ENCODE data around the gene MGRN1. TPM values are rescaled to one million over a fixed set of nuclear protein-coding genes. Genes with fewer than 3 reads are reported as not detected.

The MGRN1 gene
- total RNA-seq, 4 donors from 2014 or later: 40.3 to 75.6 (median 48.5) TPM

DNA sequence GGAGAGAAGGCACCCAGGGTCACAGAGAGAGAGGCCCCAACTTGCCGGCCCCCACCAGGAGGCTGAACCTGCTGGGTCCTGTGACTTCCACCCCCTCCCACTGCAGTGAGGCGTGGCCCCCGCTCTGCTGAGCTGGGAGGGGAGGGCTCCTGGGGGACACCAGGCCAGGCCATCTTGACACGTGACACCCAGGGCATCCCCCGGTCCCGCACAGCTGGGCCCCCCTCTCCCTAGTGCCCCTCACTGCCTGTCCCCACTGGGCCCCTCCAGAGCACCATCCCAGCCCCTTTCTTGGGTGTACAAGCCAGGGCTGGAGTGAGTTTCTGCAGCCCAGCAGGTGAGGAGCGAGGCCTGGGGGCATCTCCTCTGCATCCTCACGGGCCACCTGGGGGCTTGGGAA lies 22.3 kb upstream of the MGRN1 start:
- no peak for DNase-seq (ENCODE audit: extremely low spot score)
- Histone ChIP-seq H3K27me3 (peaks cover 0 to 5% (median 0%) of the 10 kb centered on the region in 4 donors), H3K4me3 (no peak overlapping the region), H3K9me3 (no peaks in the 10 kb centered on the region), H3K4me1 (peaks cover 7 to 39% (median 21%) of the 10 kb centered on the region in 4 donors), H3K36me3 (peaks cover 0 to 8% (median 6%) of the 10 kb centered on the region in 4 donors), H3K27ac (replicated peaks in 1 of 4) (no peak overlapping the region)
- intact Hi-C loops (cut with DNase I): no loop called here
- TF ChIP-seq POLR2A (IDR thresholded peaks at IDR 0.05; ENCODE audit: low read depth) (no peak), EP300 (IDR thresholded peaks at IDR 0.05) (no peak), POLR2AphosphoS5 (IDR thresholded peaks at IDR 0.05) (no peak)
- 46% methylated on average over 5 of the region's 8 CpGs for WGBS

GRCh38 chr16:4603624-4604170 lies 20.9 kb upstream of the MGRN1 start:
- H3K27me3 ChIP-seq: peaks cover 0 to 5% (median 0%) of the 10 kb centered on the region in 4 donors
- no peaks in the 10 kb centered on the region for H3K9me3 ChIP-seq
- H3K4me3 ChIP-seq: no peak overlapping the region
- 76% methylated on average over 11 of the region's 13 CpGs for WGBS
- peaks cover 7 to 39% (median 21%) of the 10 kb centered on the region in 4 donors for H3K4me1 ChIP-seq
- peaks cover 6 to 21% (median 19%) of the 10 kb centered on the region in 4 donors for H3K36me3 ChIP-seq
- H3K27ac ChIP-seq (replicated peaks in 1 of 4): no peak overlapping the region
- DNase-seq (ENCODE audit: extremely low spot score): no peak
- intact Hi-C loops (cut with DNase I): no loop called here
- TF ChIP-seq POLR2A (IDR thresholded peaks at IDR 0.05; ENCODE audit: low read depth) (no peak), EP300 (IDR thresholded peaks at IDR 0.05) (no peak), POLR2AphosphoS5 (IDR thresholded peaks at IDR 0.05) (no peak), CTCF (IDR thresholded peaks at IDR 0.05) (no peak)

- peaks cover 0 to 5% (median 0%) of the 10 kb centered on the region in 4 donors for H3K27me3 ChIP-seq
- 51% methylated on average over 12 of the region's 15 CpGs for WGBS
- no peak for TF ChIP-seq EP300 (IDR thresholded peaks at IDR 0.05)
- TF ChIP-seq CTCF (IDR thresholded peaks at IDR 0.05): no peak
- TF ChIP-seq POLR2AphosphoS5 (IDR thresholded peaks at IDR 0.05): no peak
- no peak for TF ChIP-seq POLR2A (IDR thresholded peaks at IDR 0.05; ENCODE audit: low read depth)
Observed at GRCh38 chr16:4604401-4604800, 20.2 kb upstream of the MGRN1 start.

DNA sequence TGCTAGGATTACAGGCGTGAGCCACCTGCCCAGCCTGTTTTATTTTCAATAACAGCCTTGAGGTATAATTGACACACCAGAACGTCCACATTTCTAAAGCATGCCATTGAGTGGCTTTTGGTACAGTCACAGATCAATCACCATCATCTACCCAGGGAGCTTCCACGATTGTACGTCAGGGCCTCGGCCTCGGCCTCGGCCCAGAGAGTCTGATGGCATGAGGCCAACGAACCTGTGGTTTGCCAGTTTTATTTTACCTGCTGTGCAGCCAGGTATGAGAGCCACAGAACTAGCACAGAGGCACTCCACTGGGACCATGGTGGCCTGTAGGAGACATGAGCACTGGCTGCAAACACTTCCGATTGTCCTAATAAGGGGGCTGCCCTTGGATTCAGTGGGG lies 18.3 kb upstream of the MGRN1 start:
- H3K4me1 ChIP-seq: peaks cover 10 to 53% (median 28%) of the 10 kb centered on the region in 4 donors
- peaks cover 17 to 39% (median 33%) of the 10 kb centered on the region in 4 donors for H3K36me3 ChIP-seq
- no peak for DNase-seq (ENCODE audit: extremely low spot score)
- intact Hi-C loops (cut with DNase I): no loop called here
- no peak overlapping the region for H3K4me3 ChIP-seq
- WGBS: 85% methylated on average over 9 of the region's 9 CpGs
- H3K27me3 ChIP-seq: peaks cover 0 to 5% (median 0%) of the 10 kb centered on the region in 4 donors
- TF ChIP-seq CTCF (IDR thresholded peaks at IDR 0.05) (no peak), POLR2A (IDR thresholded peaks at IDR 0.05; ENCODE audit: low read depth) (no peak), POLR2AphosphoS5 (IDR thresholded peaks at IDR 0.05) (no peak), EP300 (IDR thresholded peaks at IDR 0.05) (no peak)
- H3K9me3 ChIP-seq: no peaks in the 10 kb centered on the region
- no peak overlapping the region for H3K27ac ChIP-seq (replicated peaks in 1 of 4)

More at GRCh38 chr16:4604401-4604800, 20.2 kb upstream of the MGRN1 start:
- H3K4me3 ChIP-seq: no peak overlapping the region
- DNase-seq (ENCODE audit: extremely low spot score): no peak
- H3K36me3 ChIP-seq: peaks cover 13 to 28% (median 26%) of the 10 kb centered on the region in 4 donors
- intact Hi-C loops (cut with DNase I): no loop called here
- no peak overlapping the region for H3K27ac ChIP-seq (replicated peaks in 1 of 4)
- H3K4me1 ChIP-seq: peaks cover 7 to 42% (median 21%) of the 10 kb centered on the region in 4 donors
- H3K9me3 ChIP-seq: no peaks in the 10 kb centered on the region

GRCh38 chr16:4607841-4608703 lies 16.6 kb upstream of the MGRN1 start:
- intact Hi-C loops (cut with DNase I): no loop called here
- 80% methylated on average over 18 of the region's 22 CpGs for WGBS

More at GRCh38 chr16:4607841-4608703, 16.6 kb upstream of the MGRN1 start:
- no peak for DNase-seq (ENCODE audit: extremely low spot score)
- Histone ChIP-seq H3K27me3 (no peaks in the 10 kb centered on the region), H3K4me3 (no peak overlapping the region), H3K27ac (replicated peaks in 1 of 4) (no peak overlapping the region), H3K9me3 (no peaks in the 10 kb centered on the region), H3K4me1 (peaks cover 24 to 56% (median 36%) of the 10 kb centered on the region in 4 donors), H3K36me3 (peaks cover 17 to 39% (median 33%) of the 10 kb centered on the region in 4 donors)
- TF ChIP-seq EP300 (IDR thresholded peaks at IDR 0.05) (no peak), POLR2A (IDR thresholded peaks at IDR 0.05; ENCODE audit: low read depth) (no peak), POLR2AphosphoS5 (IDR thresholded peaks at IDR 0.05) (no peak), CTCF (IDR thresholded peaks at IDR 0.05) (no peak)

All from esophagus muscularis mucosa (tissue), 4 donors.